ENCODE results near the gene MARCHF3.

- TF ChIP-seq FOXM1 (IDR thresholded peaks at IDR 0.05; ENCODE audit: low read depth, low read length) = no peak
- no peak for TF ChIP-seq PKNOX1 (IDR thresholded peaks at IDR 0.05)
- no peak for TF ChIP-seq SP1 (IDR thresholded peaks at IDR 0.05; ENCODE audit: low read depth, low read length)
- TF ChIP-seq CTCF (IDR thresholded peaks at IDR 0.05 in 2 of 3, conservative IDR thresholded peaks at IDR 0.05 in 1 of 3; ENCODE audit: control insufficient read depth in 2 of 3, extremely low read depth in 1 of 3, insufficient read depth in 1 of 3, low read depth in 3 of 3, low read length in 3 of 3) = no peak
These were observed 54.6 kb downstream of the MARCHF3 start for GRCh38 chr5:126975796-126976195.

Measured in GM12878 (cell line).